D721Med (cell line): Measurements from ENCODE around the gene PHACTR1.

ENCODE experiments used
- DNase-seq: peaks from one replicate; pipeline ENCODE4 v3.0.0; 2011; ENCODE audit warnings: low spot score; ENCODE audit not compliant: insufficient read length
- FAIRE-seq: peaks from 2 replicates; lab custom pipeline; 2011; peaks lifted over from hg19 to GRCh38; lab: Jason Lieb, UNC
- TF ChIP-seq, protein P1 (sequence below): IDR thresholded peaks from 2 replicates; pipeline ENCODE4 v1.5.1; 2012; ENCODE audit warnings: mild to moderate bottlenecking, control low read depth; ENCODE audit not compliant: insufficient read depth; ENCODE audit errors: missing control alignments

The PHACTR1 gene

DNA sequence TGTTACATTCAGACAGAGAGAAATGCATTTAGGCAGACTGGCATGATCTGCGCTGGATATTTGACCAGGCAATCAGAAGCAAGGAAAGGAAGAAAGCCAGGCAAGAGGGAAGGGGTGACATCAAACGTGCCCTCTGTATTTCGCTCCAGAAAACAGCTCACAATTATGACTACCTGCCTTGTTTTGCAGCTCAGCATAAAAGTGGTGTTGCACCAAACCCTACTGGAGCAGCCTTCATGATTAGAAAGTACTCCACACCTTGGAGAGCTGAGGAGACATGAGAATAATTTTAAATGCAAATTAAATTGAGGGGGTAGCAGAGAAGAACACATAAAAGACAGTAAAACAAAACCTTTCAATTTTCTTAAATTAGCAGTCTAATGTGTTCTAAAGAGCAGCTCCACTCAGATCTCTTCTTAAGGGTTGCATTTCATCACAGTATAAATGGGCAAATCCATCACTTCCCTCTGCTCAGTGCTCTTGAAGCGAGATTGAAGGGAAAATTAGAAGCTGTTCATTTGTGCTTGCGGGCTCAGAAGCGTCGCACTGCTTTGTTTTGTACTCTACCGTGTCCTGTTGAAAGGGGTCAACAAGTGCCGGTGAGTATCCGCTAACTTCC lies at the start of gene PHACTR1:
Gene PHACTR1, plus strand, starts transcription at position 470 of the 619 bp plus-strand sequence.
- DNase-seq (no peak), FAIRE-seq (no peak)
- TF ChIP-seq, protein P1, sequence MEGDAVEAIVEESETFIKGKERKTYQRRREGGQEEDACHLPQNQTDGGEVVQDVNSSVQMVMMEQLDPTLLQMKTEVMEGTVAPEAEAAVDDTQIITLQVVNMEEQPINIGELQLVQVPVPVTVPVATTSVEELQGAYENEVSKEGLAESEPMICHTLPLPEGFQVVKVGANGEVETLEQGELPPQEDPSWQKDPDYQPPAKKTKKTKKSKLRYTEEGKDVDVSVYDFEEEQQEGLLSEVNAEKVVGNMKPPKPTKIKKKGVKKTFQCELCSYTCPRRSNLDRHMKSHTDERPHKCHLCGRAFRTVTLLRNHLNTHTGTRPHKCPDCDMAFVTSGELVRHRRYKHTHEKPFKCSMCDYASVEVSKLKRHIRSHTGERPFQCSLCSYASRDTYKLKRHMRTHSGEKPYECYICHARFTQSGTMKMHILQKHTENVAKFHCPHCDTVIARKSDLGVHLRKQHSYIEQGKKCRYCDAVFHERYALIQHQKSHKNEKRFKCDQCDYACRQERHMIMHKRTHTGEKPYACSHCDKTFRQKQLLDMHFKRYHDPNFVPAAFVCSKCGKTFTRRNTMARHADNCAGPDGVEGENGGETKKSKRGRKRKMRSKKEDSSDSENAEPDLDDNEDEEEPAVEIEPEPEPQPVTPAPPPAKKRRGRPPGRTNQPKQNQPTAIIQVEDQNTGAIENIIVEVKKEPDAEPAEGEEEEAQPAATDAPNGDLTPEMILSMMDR: no peak

DNA sequence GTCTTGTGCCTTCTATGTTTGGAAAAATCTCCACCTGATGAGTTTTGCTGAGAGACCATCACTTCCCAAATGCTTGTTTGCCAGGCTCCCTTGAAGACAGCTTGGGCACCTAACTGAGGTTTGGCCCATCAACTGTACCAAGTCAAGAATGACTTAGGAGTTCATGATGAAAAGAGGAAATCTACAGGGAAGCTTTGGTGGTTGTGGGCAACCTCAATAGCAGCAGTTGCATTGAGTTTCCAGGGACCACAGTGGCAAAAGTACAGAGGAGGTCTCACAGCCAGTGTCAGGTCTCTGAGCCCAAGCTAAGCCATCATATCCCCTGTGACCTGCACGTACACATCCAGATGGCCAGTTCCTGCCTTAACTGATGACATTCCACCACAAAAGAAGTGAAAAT lies 49.7 kb upstream of the PHACTR1 start:
- no peak for FAIRE-seq
- TF ChIP-seq, protein P1: no peak
- DNase-seq: no peak

DNA sequence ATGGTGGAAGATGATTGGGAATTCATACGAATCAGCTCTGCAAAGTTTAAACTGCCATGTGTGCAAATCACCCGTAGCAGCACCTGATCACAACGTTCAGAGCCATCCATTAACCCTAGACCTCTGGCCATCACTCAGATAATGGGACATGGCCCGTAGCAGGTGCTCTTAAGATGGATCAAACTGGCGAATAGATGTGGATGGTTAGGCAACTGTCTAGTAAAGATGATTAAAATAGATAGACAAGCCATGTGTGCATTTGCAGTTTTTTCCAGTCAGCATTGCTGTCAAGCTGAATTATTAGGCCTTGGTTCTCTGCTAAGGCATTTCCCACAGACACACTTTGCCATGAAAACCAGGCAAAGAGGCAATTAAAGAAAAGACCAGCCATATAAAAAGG lies 40.6 kb upstream of the PHACTR1 start:
- no peak for DNase-seq
- FAIRE-seq: no peak
- TF ChIP-seq, protein P1: no peak

DNA sequence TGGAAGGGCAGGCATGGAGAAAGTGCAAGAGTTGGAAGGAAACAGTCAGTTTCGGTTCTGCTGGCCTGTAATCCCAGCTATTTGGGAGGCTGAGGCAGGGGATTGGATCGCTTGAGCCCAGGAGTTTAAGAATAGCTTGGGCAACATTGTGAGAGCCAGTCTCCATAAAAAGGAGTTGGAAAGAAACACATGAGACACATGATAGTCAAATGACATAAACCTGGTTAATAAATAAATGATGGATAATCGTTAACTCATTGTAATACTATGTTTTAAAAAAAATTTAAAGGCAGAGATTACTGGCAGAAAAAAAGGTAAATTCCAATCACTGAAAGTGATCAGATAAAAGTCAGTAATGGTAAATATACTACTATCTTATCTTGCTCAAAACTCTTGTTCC lies 37.2 kb upstream of the PHACTR1 start:
- DNase-seq (no peak), FAIRE-seq (no peak)
- TF ChIP-seq, protein P1: no peak

DNA sequence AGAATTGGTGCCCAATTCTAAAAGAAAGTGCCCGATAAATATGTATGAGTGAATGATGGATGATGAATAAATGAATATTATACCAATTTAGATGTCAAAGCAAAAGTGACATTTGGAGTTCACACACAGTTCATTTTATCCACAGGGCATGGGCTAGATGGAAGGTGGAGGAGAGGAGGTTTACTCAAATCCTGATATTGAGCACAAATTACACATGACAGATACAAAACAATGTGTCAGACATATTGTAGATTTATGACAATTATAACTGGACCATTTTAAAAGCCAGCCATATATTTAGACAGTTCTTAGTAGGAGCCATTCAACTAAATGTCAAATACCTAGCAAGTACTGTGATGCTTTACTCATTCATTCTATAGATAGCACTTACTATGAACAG lies 23.4 kb upstream of the PHACTR1 start:
- DNase-seq (no peak), FAIRE-seq (no peak)
- TF ChIP-seq, protein P1: no peak

DNA sequence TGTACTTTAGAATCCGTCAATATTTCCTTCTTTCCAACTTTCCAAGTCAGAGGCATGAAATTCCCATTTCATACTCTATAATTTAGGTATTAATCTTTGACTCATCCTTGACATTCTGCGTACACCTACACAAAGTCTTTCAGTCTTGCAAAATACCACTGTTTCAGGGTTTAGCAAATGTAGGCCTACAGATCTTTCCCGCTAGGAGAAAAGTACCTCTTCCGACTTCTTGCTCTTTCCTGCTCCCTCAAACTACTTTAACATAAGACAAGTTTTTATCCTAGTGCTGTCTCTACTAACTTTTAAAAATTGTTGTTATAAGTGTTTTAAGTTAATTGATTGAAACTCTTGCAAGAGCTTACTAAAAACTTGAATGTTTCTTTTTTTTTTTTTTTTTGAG lies 18.3 kb upstream of the PHACTR1 start:
- FAIRE-seq (no peak), DNase-seq (no peak)
- TF ChIP-seq, protein P1: no peak

DNA sequence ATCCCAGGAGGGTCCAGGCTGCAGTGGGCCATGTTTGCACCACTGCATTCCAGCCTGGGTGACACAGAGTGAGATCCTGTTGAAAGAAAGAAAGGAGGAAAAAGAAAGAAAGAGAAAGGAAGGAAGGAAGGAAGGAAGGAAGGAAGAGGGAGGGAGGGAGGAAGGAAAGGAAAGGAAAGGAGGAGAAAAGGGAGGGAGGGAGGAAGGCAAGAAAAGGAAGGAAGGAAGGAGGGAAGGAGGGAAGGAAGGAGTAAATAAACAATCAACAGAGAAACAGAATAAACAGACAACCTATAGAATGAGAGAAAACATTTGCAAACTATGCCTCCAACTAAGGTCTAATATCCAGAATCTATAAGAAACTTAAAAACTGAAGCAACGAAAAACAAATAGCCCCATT lies 11.6 kb upstream of the PHACTR1 start:
- DNase-seq: no peak
- TF ChIP-seq, protein P1: no peak
- no peak for FAIRE-seq
